Stimulated activated CD8-positive, alpha-beta memory T cell treated with anti-CD3 and anti-CD28 coated beads, Interleukin-4, amount 100 ng/mL, for 4 hours (primary cell): Measurements from ENCODE around the gene TRIM47.

Experiments used
- DNase-seq, 2 donors: peaks; one replicate each; pipeline ENCODE4 v3.0.0-alpha.2; 2020; ENCODE audit warnings: low read depth in 2 of 2, low spot score in 1 of 2

The TRIM47 gene

GRCh38 chr17:75878174-75878998 lies at the start of gene TRIM47:
Gene TRIM47 (minus strand): TSS chr17:75878581. CDS start chr17:75878548, 33 bp downstream.
- DNase-seq, result no peak

GRCh38 chr17:75927286-75927922 lies 49.0 kb upstream of the TRIM47 start:
- DNase-seq, result no peak

GRCh38 chr17:75926456-75926855 lies 48.1 kb upstream of the TRIM47 start:
- DNase-seq, result no peak

GRCh38 chr17:75925912-75926311 lies 47.5 kb upstream of the TRIM47 start:
- no peak for DNase-seq

- no peak for DNase-seq
Measured at GRCh38 chr17:75925103-75925502, 46.7 kb upstream of the TRIM47 start.

- no peak for DNase-seq
Measured at GRCh38 chr17:75922963-75923874, 44.8 kb upstream of the TRIM47 start.

GRCh38 chr17:75922173-75922961 lies 44.0 kb upstream of the TRIM47 start:
- DNase-seq, result no peak

- DNase-seq, result no peak
Measured at GRCh38 chr17:75921596-75921995, 43.2 kb upstream of the TRIM47 start.

GRCh38 chr17:75920045-75920560 lies 41.7 kb upstream of the TRIM47 start:
- DNase-seq, result no peak

GRCh38 chr17:75919611-75920010 lies 41.2 kb upstream of the TRIM47 start:
- DNase-seq, result no peak

- no peak for DNase-seq
Measured at GRCh38 chr17:75917917-75918445, 39.6 kb upstream of the TRIM47 start.

GRCh38 chr17:75917141-75917916 lies 38.9 kb upstream of the TRIM47 start:
- no peak for DNase-seq

GRCh38 chr17:75915268-75915667 lies 36.9 kb upstream of the TRIM47 start:
- no peak for DNase-seq

- DNase-seq, result no peak
Measured at GRCh38 chr17:75914643-75915267, 36.4 kb upstream of the TRIM47 start.

GRCh38 chr17:75913537-75914210 lies 35.3 kb upstream of the TRIM47 start:
- DNase-seq, result no peak

- DNase-seq, result no peak
Measured at GRCh38 chr17:75910699-75911098, 32.3 kb upstream of the TRIM47 start.

GRCh38 chr17:75909812-75910274 lies 31.5 kb upstream of the TRIM47 start:
- no peak for DNase-seq

- no peak for DNase-seq
Measured at GRCh38 chr17:75909051-75909811, 30.9 kb upstream of the TRIM47 start.
